ENCODE measurements around the gene NFYB. TPM values are rescaled to one million over a fixed set of nuclear protein-coding genes. Genes with fewer than 3 reads are reported as not detected.
"Not testable (repeated sequence)": the region's sequence is repeated elsewhere in the genome, so short reads cannot be mapped to it uniquely, and the experiment has no call there.

NFYB gene
- total RNA-seq, 2 donors from 2014 or later, result 13.1 to 18.5 TPM

GRCh38 chr12:104171785-104172569, 34.0 kb upstream of the NFYB start:
- Mint-ChIP-seq H3K9me3 (no peaks in the 10 kb centered on the region), H3K4me3 (no peak overlapping the region), H3K27ac (no peak overlapping the region), H3K27me3 (peaks cover 0 to 7% of the 10 kb centered on the region in 2 donors), H3K4me1 (ENCODE audit: low read depth in 2 of 2) (peaks cover 1 to 9% of the 10 kb centered on the region in 2 donors), H3K36me3 (no peaks in the 10 kb centered on the region)
- DNase-seq (ENCODE audit: low spot score), result no peak
- ATAC-seq, result peak in 1 of 2 donors; percentile 24

- Mint-ChIP-seq H3K27me3 (peaks cover 0 to 2% of the 10 kb centered on the region in 2 donors), H3K9me3 (no peaks in the 10 kb centered on the region), H3K4me1 (ENCODE audit: low read depth in 2 of 2) (no peaks in the 10 kb centered on the region), H3K4me3 (no peak overlapping the region), H3K36me3 (no peaks in the 10 kb centered on the region), H3K27ac (no peak overlapping the region)
- no peak for ATAC-seq
- DNase-seq (ENCODE audit: low spot score), result no peak
Observed at GRCh38 chr12:104168596-104168995, 30.6 kb upstream of the NFYB start.

GRCh38 chr12:104167519-104168458, 29.8 kb upstream of the NFYB start:
- ATAC-seq, result no peak
- Mint-ChIP-seq H3K9me3 (no peaks in the 10 kb centered on the region), H3K36me3 (no peaks in the 10 kb centered on the region), H3K27me3 (peaks cover 0 to 2% of the 10 kb centered on the region in 2 donors), H3K4me3 (no peak overlapping the region), H3K4me1 (ENCODE audit: low read depth in 2 of 2) (peaks cover 0 to 3% of the 10 kb centered on the region in 2 donors), H3K27ac (no peak overlapping the region)
- no peak for DNase-seq (ENCODE audit: low spot score)

- H3K27me3 Mint-ChIP-seq, result peaks cover 5 to 8% of the 10 kb centered on the region in 2 donors
- peak overlapping the region in 1 of 2 donors; percentile 11 for H3K27ac Mint-ChIP-seq
- H3K4me1 Mint-ChIP-seq (ENCODE audit: low read depth in 2 of 2), result peaks cover 0 to 4% of the 10 kb centered on the region in 2 donors
- no peak overlapping the region for H3K4me3 Mint-ChIP-seq
- ATAC-seq (no peak), DNase-seq (ENCODE audit: low spot score) (no peak)
- no peaks in the 10 kb centered on the region for H3K36me3 Mint-ChIP-seq
- no peaks in the 10 kb centered on the region for H3K9me3 Mint-ChIP-seq
Observed at GRCh38 chr12:104166465-104166864, 28.5 kb upstream of the NFYB start.

- Mint-ChIP-seq H3K9me3 (no peaks in the 10 kb centered on the region), H3K27me3 (peaks cover 5 to 8% of the 10 kb centered on the region in 2 donors), H3K4me1 (ENCODE audit: low read depth in 2 of 2) (peaks cover 0 to 4% of the 10 kb centered on the region in 2 donors), H3K36me3 (no peaks in the 10 kb centered on the region), H3K27ac (peak overlapping the region in 1 of 2 donors; percentile 11), H3K4me3 (no peak overlapping the region)
- no peak for ATAC-seq
- no peak for DNase-seq (ENCODE audit: low spot score)
Observed at GRCh38 chr12:104165801-104166200, 27.8 kb upstream of the NFYB start.

- Mint-ChIP-seq H3K27me3 (peaks cover 5 to 8% of the 10 kb centered on the region in 2 donors), H3K4me3 (no peak overlapping the region), H3K9me3 (no peaks in the 10 kb centered on the region), H3K4me1 (ENCODE audit: low read depth in 2 of 2) (peaks cover 0 to 4% of the 10 kb centered on the region in 2 donors), H3K36me3 (no peaks in the 10 kb centered on the region), H3K27ac (no peak overlapping the region)
- DNase-seq (ENCODE audit: low spot score) (no peak), ATAC-seq (no peak)
Observed at GRCh38 chr12:104164634-104165033, 26.6 kb upstream of the NFYB start.

- Mint-ChIP-seq H3K27me3 (peaks cover 4 to 8% of the 10 kb centered on the region in 2 donors), H3K27ac (no peak overlapping the region), H3K9me3 (no peaks in the 10 kb centered on the region), H3K4me1 (ENCODE audit: low read depth in 2 of 2) (peaks cover 0 to 4% of the 10 kb centered on the region in 2 donors), H3K36me3 (no peaks in the 10 kb centered on the region), H3K4me3 (no peak overlapping the region)
- ATAC-seq, result no peak
- no peak for DNase-seq (ENCODE audit: low spot score)
Observed at GRCh38 chr12:104163631-104164030, 25.6 kb upstream of the NFYB start.

GRCh38 chr12:104163028-104163427, 25.0 kb upstream of the NFYB start:
- peak in 1 of 2 donors; percentile 57 for ATAC-seq
- H3K27ac Mint-ChIP-seq; H3K36me3 Mint-ChIP-seq; H3K27me3 Mint-ChIP-seq; DNase-seq (ENCODE audit: low spot score); H3K9me3 Mint-ChIP-seq; H3K4me3 Mint-ChIP-seq; H3K4me1 Mint-ChIP-seq (ENCODE audit: low read depth in 2 of 2): not testable (repeated sequence)

GRCh38 chr12:104155711-104156555, 17.9 kb upstream of the NFYB start:
- peaks cover 0 to 8% of the 10 kb centered on the region in 2 donors for H3K27me3 Mint-ChIP-seq
- ATAC-seq (no peak), DNase-seq (ENCODE audit: low spot score) (no peak)
- no peak overlapping the region for H3K4me3 Mint-ChIP-seq
- H3K27ac Mint-ChIP-seq, result no peak overlapping the region
- H3K36me3 Mint-ChIP-seq, result no peaks in the 10 kb centered on the region
- H3K9me3 Mint-ChIP-seq, result no peaks in the 10 kb centered on the region
- H3K4me1 Mint-ChIP-seq (ENCODE audit: low read depth in 2 of 2), result peaks cover 6 to 7% of the 10 kb centered on the region in 2 donors

GRCh38 chr12:104154806-104155205, 16.8 kb upstream of the NFYB start:
- H3K4me3 Mint-ChIP-seq, result no peak overlapping the region
- H3K36me3 Mint-ChIP-seq, result no peaks in the 10 kb centered on the region
- H3K9me3 Mint-ChIP-seq, result no peaks in the 10 kb centered on the region
- H3K4me1 Mint-ChIP-seq (ENCODE audit: low read depth in 2 of 2), result peaks cover 6 to 7% of the 10 kb centered on the region in 2 donors
- DNase-seq (ENCODE audit: low spot score) (no peak), ATAC-seq (no peak)
- H3K27ac Mint-ChIP-seq, result no peak overlapping the region
- H3K27me3 Mint-ChIP-seq, result peaks cover 0 to 8% of the 10 kb centered on the region in 2 donors

GRCh38 chr12:104154286-104154685, 16.3 kb upstream of the NFYB start:
- DNase-seq (ENCODE audit: low spot score), result no peak
- Mint-ChIP-seq H3K4me3 (no peak overlapping the region), H3K36me3 (no peaks in the 10 kb centered on the region), H3K27ac (peak overlapping the region in 1 of 2 donors; percentile 68), H3K27me3 (peaks cover 4 to 12% of the 10 kb centered on the region in 2 donors), H3K9me3 (no peaks in the 10 kb centered on the region), H3K4me1 (ENCODE audit: low read depth in 2 of 2) (peaks cover 6 to 7% of the 10 kb centered on the region in 2 donors)
- no peak for ATAC-seq

GRCh38 chr12:104152685-104153241, 14.8 kb upstream of the NFYB start:
- no peak overlapping the region for H3K27ac Mint-ChIP-seq
- no peak for DNase-seq (ENCODE audit: low spot score)
- ATAC-seq, result peak in 1 of 2 donors; percentile 28
- H3K9me3 Mint-ChIP-seq, result no peaks in the 10 kb centered on the region
- peaks cover 9 to 17% of the 10 kb centered on the region in 2 donors for H3K27me3 Mint-ChIP-seq
- peaks cover 6 to 7% of the 10 kb centered on the region in 2 donors for H3K4me1 Mint-ChIP-seq (ENCODE audit: low read depth in 2 of 2)
- H3K36me3 Mint-ChIP-seq, result no peaks in the 10 kb centered on the region
- H3K4me3 Mint-ChIP-seq, result no peak overlapping the region

- H3K4me1 Mint-ChIP-seq (ENCODE audit: low read depth in 2 of 2), result peaks cover 7 to 8% of the 10 kb centered on the region in 2 donors
- H3K4me3 Mint-ChIP-seq, result no peak overlapping the region
- ATAC-seq, result no peak
- H3K36me3 Mint-ChIP-seq, result no peaks in the 10 kb centered on the region
- DNase-seq (ENCODE audit: low spot score), result no peak
- no peak overlapping the region for H3K27ac Mint-ChIP-seq
- no peaks in the 10 kb centered on the region for H3K9me3 Mint-ChIP-seq
- peaks cover 9 to 21% of the 10 kb centered on the region in 2 donors for H3K27me3 Mint-ChIP-seq
Observed at GRCh38 chr12:104150416-104150815, 12.4 kb upstream of the NFYB start.

Data from natural killer cell treated with Interleukin-12 subunit alpha and Interleukin-12 subunit beta and Interleukin-15 and Interleukin-18, amount 100 ng/mL, for 72 hours (primary cell).